Activated T-helper 1 cell treated with anti-CD3 and anti-CD28 coated beads, Interleukin-12 subunit alpha, Interleukin-12 subunit beta, Interleukin-2, Interleukin-4 antibody, amounts not matched to agents 30 ng/mL and 10 ng/mL and 1 ng/mL, durations not matched to agents 14 hours and 24 hours and 36 hours (primary cell): Measurements from ENCODE around the gene IL12RB1. TPM values are rescaled to one million over a fixed set of nuclear protein-coding genes. Genes with fewer than 3 reads are reported as not detected.
A peak's percentile ranks its signal among the peaks of the same experiment; 100 is the strongest.

Experiments used
- DNase-seq: peaks from one replicate; pipeline ENCODE4 v3.0.0; 2021; ENCODE audit warnings: low spot score
- H3K27ac Mint-ChIP-seq: one replicate; pipeline ENCODE4 v1.8.0; 2021; ENCODE audit warnings: mild to moderate bottlenecking, mixed read lengths
- H3K27me3 Mint-ChIP-seq: one replicate; pipeline ENCODE4 v1.8.0; 2022; ENCODE audit warnings: mild to moderate bottlenecking, moderate library complexity, mixed read lengths; ENCODE audit not compliant: insufficient read depth
- H3K36me3 Mint-ChIP-seq: one replicate; pipeline ENCODE4 v1.8.0; 2021; ENCODE audit warnings: low read depth, mixed read lengths
- H3K4me1 Mint-ChIP-seq: one replicate; pipeline ENCODE4 v1.8.0; 2021; ENCODE audit warnings: low read depth, mixed read lengths
- H3K4me3 Mint-ChIP-seq: one replicate; pipeline ENCODE4 v1.8.0; 2021; ENCODE audit warnings: mild to moderate bottlenecking, moderate library complexity, mixed read lengths
- H3K9me3 Mint-ChIP-seq: one replicate; pipeline ENCODE4 v1.8.0; 2021; ENCODE audit warnings: mixed read lengths
- intact Hi-C: fragments of 100-400 bp; cut with micrococcal nuclease; formaldehyde crosslinking; loops from one replicate; pipeline ENCODE4 v1.15.1; 2024
- total RNA-seq: library from RNA; stranded (reverse); gene quantifications from 2 replicates; pipeline ENCODE4 v1.2.3, GENCODE V29; 2022

IL12RB1 gene
- total RNA-seq, 1 donor from 2014 or later, result 47.5 TPM

DNA sequence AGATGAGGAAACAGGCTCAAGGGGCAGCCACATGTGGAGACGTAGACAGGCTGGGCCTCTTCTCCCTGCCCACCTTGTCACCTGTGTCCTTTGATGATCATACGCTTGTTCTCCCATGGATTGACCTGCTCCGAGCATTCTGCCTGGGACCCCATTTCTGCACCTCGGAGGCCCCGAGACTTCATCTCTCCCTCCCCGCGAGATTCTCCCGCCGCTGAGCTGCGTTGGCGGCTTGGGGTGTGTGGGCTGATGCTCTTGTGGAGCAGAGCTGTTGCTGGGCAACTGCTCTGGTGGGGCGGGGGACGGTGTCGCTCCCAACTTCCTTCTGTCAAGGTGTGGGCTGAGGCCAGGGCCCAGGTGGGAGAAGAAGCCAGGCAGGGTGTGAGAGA lies 33.0 kb upstream of the IL12RB1 start:
- Mint-ChIP-seq H3K4me3 (peak overlapping the region; percentile 84), H3K27ac (peak overlapping the region; percentile 93), H3K36me3 (peaks cover 16% of the 10 kb centered on the region), H3K27me3 (no peaks in the 10 kb centered on the region), H3K4me1 (peaks cover 28% of the 10 kb centered on the region), H3K9me3 (no peaks in the 10 kb centered on the region)
- intact Hi-C loops, result loop anchor here (1.0 kb wide), 2 partner anchors 22 to 33 kb away; partner anchors contain the start of gene MAST3
- DNase-seq, result peak; percentile 53

DNA sequence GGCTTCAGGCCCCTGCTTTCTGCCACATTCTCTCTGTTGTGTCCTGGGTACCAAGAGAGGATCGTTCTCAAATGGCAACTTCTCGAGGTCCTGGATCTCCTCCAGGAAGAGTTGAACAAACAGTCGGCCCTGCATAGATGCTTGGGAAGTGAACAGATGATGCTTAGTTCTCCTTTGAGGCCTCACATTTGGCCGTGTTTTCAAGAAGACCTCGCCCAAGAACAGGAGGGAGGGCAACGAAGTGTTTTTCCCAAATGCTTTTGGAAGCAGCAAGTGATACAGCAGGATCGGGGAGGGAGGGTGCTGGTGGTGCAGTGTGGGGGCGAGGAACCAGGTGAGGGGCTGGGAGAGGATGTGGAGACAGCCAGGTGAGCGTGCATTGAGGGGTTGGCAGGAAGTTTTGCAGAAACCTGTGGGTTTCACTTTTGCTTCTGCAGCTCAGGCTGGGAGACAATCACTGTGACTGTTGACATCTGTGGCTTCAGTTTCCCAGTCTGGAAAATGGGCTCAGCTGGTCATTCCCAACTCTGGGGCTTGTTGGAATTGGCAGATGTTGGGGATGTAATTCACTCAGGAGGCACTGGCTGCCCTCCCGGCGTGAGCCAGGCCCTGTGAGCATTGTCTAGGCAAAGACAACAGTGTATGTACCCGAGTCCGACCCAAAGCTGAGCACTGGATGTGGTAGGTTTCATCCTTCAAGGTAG lies 32.4 kb upstream of the IL12RB1 start:
- peak; percentile 54 for DNase-seq
- Mint-ChIP-seq H3K4me1 (peaks cover 28% of the 10 kb centered on the region), H3K36me3 (peaks cover 13% of the 10 kb centered on the region), H3K9me3 (no peaks in the 10 kb centered on the region), H3K27me3 (no peaks in the 10 kb centered on the region), H3K4me3 (peak overlapping the region; percentile 84), H3K27ac (peak overlapping the region; percentile 93)
- intact Hi-C loops, result loop anchor here (1.0 kb wide), 2 partner anchors 22 to 33 kb away; partner anchors contain the start of gene MAST3

DNA sequence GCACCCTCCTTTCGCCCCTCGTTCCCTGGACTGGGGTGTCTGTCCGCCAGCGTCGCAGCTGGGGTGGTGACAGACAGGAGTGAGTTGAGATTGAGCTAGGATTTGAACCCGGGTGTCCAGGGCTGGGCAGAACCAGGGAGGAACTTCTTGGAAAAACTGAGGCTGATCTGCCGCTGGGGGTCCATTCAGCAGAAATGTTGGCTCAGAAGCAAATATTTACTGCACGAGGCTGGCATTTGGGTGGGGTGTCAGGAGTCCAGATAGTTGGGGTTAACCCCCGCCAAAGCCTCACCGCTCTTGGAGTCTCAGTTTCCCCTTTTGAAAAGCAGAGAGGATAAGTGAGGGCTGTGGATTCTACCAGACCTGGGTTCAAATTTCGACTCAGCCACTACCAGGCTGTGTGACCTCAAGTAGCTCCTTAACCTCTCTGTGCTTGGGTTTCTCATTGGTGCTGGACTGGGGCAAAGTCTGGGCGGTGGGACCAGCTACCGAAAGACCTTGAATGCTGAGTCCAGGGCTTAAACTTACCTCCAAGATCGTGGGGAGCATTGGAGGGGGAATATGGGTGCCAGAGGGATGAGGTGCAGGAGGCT lies 31.8 kb upstream of the IL12RB1 start:
- Mint-ChIP-seq H3K4me3 (peak overlapping the region; percentile 84), H3K36me3 (peaks cover 8% of the 10 kb centered on the region), H3K27me3 (no peaks in the 10 kb centered on the region), H3K27ac (peak overlapping the region; percentile 93), H3K9me3 (no peaks in the 10 kb centered on the region), H3K4me1 (peaks cover 28% of the 10 kb centered on the region)
- no peak for DNase-seq
- intact Hi-C loops, result loop anchor here (1.0 kb wide), 2 partner anchors 21 to 34 kb away; partner anchors contain the start of gene MAST3

DNA sequence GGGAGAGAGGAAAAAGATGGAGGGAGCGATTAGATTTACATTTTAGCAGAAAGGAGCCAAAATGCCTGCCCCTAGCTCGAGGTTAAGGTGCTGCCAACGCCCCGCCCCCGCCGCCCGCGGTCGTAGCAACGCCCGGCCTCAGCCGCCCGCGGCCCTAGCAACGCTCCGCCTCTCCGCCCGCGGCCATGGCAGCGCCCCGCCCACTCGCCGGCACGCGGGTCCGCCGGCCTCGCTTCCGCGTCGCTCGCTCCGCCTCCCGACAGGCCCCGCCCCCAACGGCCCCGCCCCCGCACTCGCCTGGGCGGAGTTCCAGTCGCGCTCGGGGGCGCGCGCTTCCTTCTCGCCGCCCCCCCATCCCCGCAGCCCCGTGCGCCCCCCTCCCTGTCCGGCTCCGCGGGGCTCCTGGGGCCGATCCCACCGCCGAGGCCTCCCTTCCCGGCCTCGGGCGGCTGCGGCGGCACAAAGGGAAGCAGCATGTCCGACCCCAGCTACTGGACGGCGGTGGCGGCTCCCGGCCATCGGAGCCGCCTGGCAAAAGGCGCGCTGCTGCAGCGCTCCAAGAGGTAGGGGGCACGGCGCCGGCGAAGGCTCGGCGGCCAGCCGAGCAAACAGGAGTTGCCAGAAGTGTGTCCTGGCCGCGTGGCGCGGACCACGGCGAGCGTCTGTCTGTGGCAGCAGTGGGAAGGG lies 31.1 kb upstream of the IL12RB1 start:
- peak overlapping the region; percentile 93 for H3K27ac Mint-ChIP-seq

DNA sequence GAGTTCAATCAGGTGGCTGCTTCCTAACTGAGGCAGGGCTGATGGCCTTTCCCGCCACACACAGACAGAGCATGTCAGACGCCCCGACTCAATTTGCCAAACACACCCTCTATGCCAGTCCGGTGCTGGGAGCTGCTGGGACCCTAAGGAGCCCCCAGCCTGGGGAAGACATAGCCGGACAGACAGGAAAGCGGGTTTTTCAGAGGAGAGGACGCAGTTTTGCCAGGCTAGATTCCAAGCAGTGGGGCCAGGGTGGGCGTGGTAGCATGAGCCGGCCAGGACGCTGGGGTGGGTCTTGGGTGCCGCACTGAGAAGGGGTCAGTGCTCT lies 30.6 kb upstream of the IL12RB1 start:
- H3K4me1 Mint-ChIP-seq, result peaks cover 34% of the 10 kb centered on the region
- H3K9me3 Mint-ChIP-seq, result no peaks in the 10 kb centered on the region
- no peaks in the 10 kb centered on the region for H3K27me3 Mint-ChIP-seq
- H3K36me3 Mint-ChIP-seq, result peaks cover 3% of the 10 kb centered on the region
- no peak for DNase-seq
- peak overlapping the region; percentile 77 for H3K4me3 Mint-ChIP-seq
- peak overlapping the region; percentile 77 for H3K27ac Mint-ChIP-seq
- intact Hi-C loops, result loop anchor here (1.0 kb wide), 3 partner anchors 13 to 87 kb away; partner anchors contain the start of gene RAB3A

More for the DNA sequence above, 31.1 kb upstream of the IL12RB1 start:
- peak; percentile 95 for DNase-seq
- Mint-ChIP-seq H3K4me1 (peaks cover 31% of the 10 kb centered on the region), H3K27me3 (no peaks in the 10 kb centered on the region), H3K36me3 (peaks cover 5% of the 10 kb centered on the region), H3K4me3 (peak overlapping the region; percentile 84), H3K9me3 (no peaks in the 10 kb centered on the region)
- intact Hi-C loops, result loop anchor here (1.0 kb wide), 3 partner anchors 14 to 86 kb away; partner anchors contain the start of gene RAB3A

DNA sequence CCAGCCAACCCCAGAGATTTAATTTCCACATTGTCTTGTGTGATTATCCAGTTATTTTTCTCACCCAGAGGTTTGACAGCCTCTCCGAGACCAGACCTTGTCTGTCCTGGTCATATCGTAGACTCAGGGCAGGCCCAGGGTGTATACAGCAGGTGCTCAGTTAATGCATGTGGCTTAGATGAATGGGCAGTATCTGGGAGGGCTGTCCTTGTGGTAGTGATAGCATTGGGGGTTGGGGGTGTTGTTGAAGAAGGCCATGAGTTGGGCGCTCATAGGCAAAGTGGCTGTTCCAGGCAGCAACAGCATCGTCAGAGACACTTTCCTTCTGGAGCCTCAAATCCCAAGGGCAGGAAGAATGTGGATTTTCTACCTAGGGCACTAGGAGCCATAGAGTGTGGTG lies 27.7 kb upstream of the IL12RB1 start:
- H3K9me3 Mint-ChIP-seq, result no peaks in the 10 kb centered on the region
- intact Hi-C loops, result no loop called here
- H3K27ac Mint-ChIP-seq, result no peak overlapping the region
- peaks cover 5% of the 10 kb centered on the region for H3K36me3 Mint-ChIP-seq
- H3K4me1 Mint-ChIP-seq, result peaks cover 26% of the 10 kb centered on the region
- no peak overlapping the region for H3K4me3 Mint-ChIP-seq
- DNase-seq, result no peak
- H3K27me3 Mint-ChIP-seq, result no peaks in the 10 kb centered on the region

DNA sequence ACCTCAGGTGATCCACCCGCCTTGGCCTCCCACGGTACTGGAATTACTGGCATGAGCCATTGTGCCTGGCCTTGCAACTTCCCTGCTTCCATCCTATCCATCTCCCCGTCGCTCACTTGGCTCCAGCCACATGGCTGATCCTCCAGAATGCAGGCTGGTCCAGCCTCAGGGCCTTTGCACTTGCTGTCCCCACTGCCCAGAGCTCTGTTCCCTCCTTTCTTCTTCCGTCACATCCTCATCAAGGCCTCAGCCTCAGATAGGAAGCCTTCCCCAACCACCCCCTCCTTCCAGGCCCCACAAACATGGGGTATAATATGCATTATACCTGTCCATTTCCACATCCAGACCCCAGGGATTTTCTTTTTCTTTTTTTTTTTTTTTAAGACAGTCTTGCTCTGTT lies 27.1 kb upstream of the IL12RB1 start:
- Mint-ChIP-seq H3K9me3 (no peaks in the 10 kb centered on the region), H3K4me3 (no peak overlapping the region), H3K36me3 (peaks cover 5% of the 10 kb centered on the region), H3K4me1 (peaks cover 23% of the 10 kb centered on the region), H3K27me3 (no peaks in the 10 kb centered on the region), H3K27ac (no peak overlapping the region)
- intact Hi-C loops, result loop anchor here (1.0 kb wide), 3 partner anchors 38 to 138 kb away; no protein-coding TSS in a partner anchor
- no peak for DNase-seq

DNA sequence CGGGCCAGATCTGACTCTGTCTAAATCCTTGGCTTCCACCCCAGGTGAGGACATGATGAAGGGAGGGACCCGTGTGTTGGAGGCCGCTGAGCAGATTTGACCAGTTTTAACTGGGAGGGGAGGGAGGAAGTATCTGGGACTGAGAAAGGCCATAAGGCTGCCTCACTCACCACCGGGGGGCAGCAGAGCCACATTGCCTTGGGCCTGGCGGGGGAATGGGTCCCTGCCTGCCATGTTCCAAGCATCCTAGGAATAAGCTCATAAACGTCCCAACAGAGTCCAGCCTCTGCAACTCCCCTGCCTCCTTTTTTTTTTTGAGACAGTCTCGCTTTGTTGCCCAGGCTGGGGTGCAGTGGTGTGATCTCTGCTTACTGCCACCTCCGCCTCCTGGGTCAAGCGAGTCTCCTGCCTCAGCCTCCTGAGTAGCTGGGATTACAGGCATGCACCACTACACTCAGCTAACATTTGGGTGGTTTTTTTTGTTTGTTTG lies 26.3 kb upstream of the IL12RB1 start:
- no peaks in the 10 kb centered on the region for H3K27me3 Mint-ChIP-seq
- DNase-seq, result peak; percentile 65
- peaks cover 22% of the 10 kb centered on the region for H3K4me1 Mint-ChIP-seq
- H3K4me3 Mint-ChIP-seq, result no peak overlapping the region
- H3K27ac Mint-ChIP-seq, result no peak overlapping the region
- peaks cover 5% of the 10 kb centered on the region for H3K36me3 Mint-ChIP-seq
- H3K9me3 Mint-ChIP-seq, result no peaks in the 10 kb centered on the region
- intact Hi-C loops, result loop anchor here (1.0 kb wide), 3 partner anchors 39 to 139 kb away; no protein-coding TSS in a partner anchor

DNA sequence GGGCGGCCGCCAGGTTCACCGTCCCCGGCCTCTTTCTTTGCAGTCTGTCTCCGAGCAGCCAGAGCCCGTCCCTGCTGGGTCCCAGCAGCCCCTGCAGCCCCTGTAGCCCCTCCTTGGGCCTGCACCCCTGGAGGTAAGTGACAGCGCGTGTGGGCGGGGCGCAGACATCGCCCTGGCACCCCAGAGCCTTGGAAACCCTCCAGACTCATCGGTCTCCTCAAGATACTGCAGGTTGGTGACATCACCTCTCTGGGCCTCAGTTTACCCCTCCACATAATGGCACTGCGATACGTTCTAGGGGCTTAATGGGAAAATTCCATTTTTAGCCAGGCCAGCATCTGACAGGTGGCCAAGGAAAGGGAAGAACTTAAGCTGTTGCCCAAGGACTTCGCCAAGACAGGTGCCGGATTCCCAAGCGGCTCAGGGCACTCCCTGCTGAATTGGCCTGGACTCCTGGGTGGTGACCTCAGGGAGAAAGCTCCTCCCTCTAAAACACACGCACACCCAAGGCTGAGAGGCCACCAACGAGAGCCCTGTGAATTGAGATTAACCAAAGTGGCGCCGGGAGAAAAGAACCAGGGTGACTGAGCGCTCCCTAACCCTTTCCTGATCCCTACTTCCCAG lies 24.0 kb upstream of the IL12RB1 start:
- no peak overlapping the region for H3K27ac Mint-ChIP-seq
- peaks cover 13% of the 10 kb centered on the region for H3K4me1 Mint-ChIP-seq
- no peaks in the 10 kb centered on the region for H3K9me3 Mint-ChIP-seq
- no peak for DNase-seq
- intact Hi-C loops, result no loop called here
- H3K27me3 Mint-ChIP-seq, result no peaks in the 10 kb centered on the region
- peak overlapping the region; percentile 66 for H3K4me3 Mint-ChIP-seq
- H3K36me3 Mint-ChIP-seq, result peaks cover 5% of the 10 kb centered on the region

DNA sequence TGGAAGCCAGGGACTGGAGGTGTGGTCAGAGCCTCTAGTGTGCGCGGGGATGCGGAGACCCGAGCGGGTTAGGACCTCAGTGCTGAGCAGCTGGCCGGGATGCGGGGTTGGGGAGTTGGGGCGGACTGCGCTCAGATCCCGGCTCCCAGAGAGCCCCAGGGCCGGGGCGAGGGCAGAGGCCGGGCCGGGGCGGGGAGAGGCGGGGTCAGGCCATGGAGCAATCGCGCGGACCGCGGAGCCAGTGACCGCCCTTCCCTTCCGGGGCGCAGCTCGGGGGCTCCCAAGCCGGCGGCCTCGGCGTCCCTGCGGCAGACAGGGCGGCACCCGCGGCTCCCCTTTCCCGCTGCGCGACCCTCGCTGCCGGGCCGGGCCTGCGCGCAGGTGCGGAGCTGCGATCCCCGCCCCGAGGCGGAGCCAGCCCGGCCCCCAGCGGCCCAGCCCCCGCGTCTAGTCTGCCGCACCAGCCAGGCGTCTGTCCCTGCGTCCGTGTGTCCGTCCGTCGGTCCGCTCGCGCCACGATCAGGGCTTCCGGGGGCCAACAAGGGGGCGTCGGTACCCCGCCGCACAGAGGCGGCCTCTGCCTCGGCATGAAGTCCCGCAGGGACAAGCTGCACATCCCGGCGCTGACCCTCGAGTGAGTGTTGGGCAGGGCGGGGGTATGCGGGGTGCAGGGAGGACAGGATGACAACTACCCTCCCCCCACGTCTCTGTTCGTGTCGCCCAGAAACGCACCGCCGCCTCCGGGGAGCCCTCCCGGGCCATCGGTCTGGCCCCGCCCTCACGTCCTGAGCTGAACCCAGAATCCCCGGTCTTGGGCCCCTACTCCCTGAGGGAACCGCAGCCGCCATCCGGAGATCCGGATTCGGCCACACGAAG lies 23.2 kb upstream of the IL12RB1 start:
- H3K27ac Mint-ChIP-seq, result no peak overlapping the region
- peak; percentile 45 for DNase-seq
- H3K36me3 Mint-ChIP-seq, result peaks cover 5% of the 10 kb centered on the region
- no peaks in the 10 kb centered on the region for H3K9me3 Mint-ChIP-seq
- peaks cover 13% of the 10 kb centered on the region for H3K4me1 Mint-ChIP-seq
- peak overlapping the region; percentile 75 for H3K4me3 Mint-ChIP-seq
- no peaks in the 10 kb centered on the region for H3K27me3 Mint-ChIP-seq
- intact Hi-C loops, result no loop called here

DNA sequence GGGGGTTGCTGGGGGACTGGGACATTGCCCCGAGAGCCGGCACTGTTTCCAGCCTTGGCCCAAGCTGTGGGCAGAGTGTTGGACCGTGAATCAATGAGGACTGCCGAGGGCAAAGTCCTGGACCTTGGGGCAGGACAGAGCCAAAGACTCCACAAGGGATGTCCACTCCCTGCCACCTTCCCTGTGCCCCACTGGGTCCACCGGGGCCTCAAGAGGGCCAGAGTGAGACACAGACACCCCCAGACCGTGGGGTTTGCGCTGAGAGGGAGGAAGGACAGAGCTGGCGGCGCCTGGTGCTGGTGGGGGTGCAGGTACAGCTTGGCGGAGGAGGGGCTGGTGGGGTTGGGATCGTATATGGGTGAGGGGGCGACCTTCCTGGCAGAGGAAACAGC lies 22.6 kb upstream of the IL12RB1 start:
- intact Hi-C loops, result no loop called here
- peaks cover 18% of the 10 kb centered on the region for H3K4me1 Mint-ChIP-seq
- peak overlapping the region; percentile 75 for H3K4me3 Mint-ChIP-seq
- H3K27ac Mint-ChIP-seq, result no peak overlapping the region
- no peak for DNase-seq
- no peaks in the 10 kb centered on the region for H3K9me3 Mint-ChIP-seq
- H3K36me3 Mint-ChIP-seq, result peaks cover 2% of the 10 kb centered on the region
- H3K27me3 Mint-ChIP-seq, result no peaks in the 10 kb centered on the region

DNA sequence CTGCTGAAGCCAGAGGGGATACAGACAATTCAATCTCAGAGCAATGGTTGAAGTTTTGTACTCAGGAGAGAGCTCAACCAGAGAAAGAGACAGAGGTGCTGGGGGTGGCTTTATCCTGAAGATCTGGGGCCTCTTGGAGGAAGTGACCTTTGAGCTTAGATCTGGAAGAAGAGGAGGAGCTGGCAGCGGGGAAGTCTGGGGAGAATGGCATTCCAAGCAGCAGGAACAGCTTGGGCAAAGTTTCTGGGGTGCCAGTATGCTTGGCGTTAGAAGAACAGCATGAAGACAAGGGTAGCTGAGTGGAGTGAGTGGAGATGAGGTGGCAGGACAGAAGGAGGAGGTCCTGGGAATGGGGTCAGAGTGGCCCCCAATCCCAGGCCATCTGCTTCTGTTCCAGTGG lies 22.2 kb upstream of the IL12RB1 start:
- H3K4me3 Mint-ChIP-seq, result peak overlapping the region; percentile 75
- intact Hi-C loops, result no loop called here
- H3K27me3 Mint-ChIP-seq, result no peaks in the 10 kb centered on the region
- H3K4me1 Mint-ChIP-seq, result peaks cover 19% of the 10 kb centered on the region
- no peaks in the 10 kb centered on the region for H3K9me3 Mint-ChIP-seq
- no peak for DNase-seq
- no peak overlapping the region for H3K27ac Mint-ChIP-seq
- H3K36me3 Mint-ChIP-seq, result peaks cover 2% of the 10 kb centered on the region
